Stimulated activated naive CD8-positive, alpha-beta T cell treated with anti-CD3 and anti-CD28 coated beads, Interleukin-15, amount 100 ng/mL, for 72 hours (primary cell): ENCODE measurements around the gene PCBD1.
"Not testable (repeated sequence)": the region's sequence is repeated elsewhere in the genome, so short reads cannot be mapped to it uniquely, and the experiment has no call there.

Experiments
- ATAC-seq: fragments of 150-1000 bp; cut with Tn5 transposase; 2 replicates; pipeline ENCODE4 v1.10.0; 2021; ENCODE audit warnings: mild to moderate bottlenecking, moderate library complexity
- DNase-seq, 2 donors: peaks; one replicate each; pipeline ENCODE4 v3.0.0; 2021 to 2022
- H3K27ac Mint-ChIP-seq, 2 donors: one replicate each; pipeline ENCODE4 v1.8.0; 2022; ENCODE audit warnings: mild to moderate bottlenecking in 2 of 2, mixed read lengths in 2 of 2, moderate library complexity in 2 of 2
- H3K27me3 Mint-ChIP-seq: one replicate; pipeline ENCODE4 v1.8.0; 2022; ENCODE audit warnings: mixed read lengths
- H3K4me1 Mint-ChIP-seq: one replicate; pipeline ENCODE4 v1.8.0; 2022; ENCODE audit warnings: mild to moderate bottlenecking, mixed read lengths
- H3K4me3 Mint-ChIP-seq, 2 donors: one replicate each; pipeline ENCODE4 v1.8.0; 2022; ENCODE audit warnings: mild to moderate bottlenecking in 2 of 2, mixed read lengths in 2 of 2, moderate library complexity in 1 of 2
- H3K9me3 Mint-ChIP-seq, 2 donors: one replicate each; pipeline ENCODE4 v1.8.0; 2022; ENCODE audit warnings: mixed read lengths in 2 of 2

Gene PCBD1

DNA sequence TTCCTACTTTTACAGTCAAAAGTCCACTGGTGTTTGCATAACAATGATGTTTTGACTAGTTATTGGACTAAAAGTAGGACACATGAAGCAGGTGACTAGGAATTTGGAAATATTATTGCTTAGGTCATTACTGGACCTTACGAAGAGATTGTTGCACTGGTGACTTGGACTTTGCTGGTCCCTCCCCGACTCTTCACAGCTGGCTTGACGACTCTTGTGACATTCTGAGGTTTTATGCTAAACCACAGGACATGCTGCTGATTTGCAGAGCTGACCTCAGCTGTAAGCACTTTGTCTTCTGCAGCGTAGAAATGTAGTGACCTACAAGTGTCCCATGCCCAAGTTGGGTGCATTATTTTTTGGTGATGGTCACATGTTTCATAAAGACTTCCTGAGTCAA, 21.9 kb downstream of the PCBD1 start:
- Mint-ChIP-seq H3K27ac (no peak overlapping the region), H3K4me3 (no peak overlapping the region), H3K27me3 (no peaks in the 10 kb centered on the region), H3K9me3 (no peaks in the 10 kb centered on the region), H3K4me1 (no peaks in the 10 kb centered on the region)
- ATAC-seq, result no peak
- DNase-seq, result no peak

DNA sequence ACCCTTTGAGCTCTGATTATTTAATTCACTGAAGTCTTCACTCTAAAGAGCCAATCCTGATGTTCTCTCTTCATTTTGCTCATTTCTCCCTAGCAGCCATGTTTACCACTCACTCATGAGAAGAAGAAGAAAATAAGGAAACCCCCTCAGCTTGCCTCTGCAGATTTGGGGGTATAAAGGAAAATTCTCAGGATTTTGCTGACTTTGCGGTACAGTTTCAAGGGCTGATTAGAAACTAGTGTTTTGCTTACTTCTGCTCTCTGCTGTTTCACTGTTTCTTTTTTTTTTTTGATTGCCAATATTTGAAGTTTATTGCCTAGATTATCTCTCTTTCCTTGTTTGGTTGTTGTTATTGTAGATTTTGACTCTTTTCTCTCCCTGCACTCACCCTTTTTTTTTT, 23.4 kb downstream of the PCBD1 start:
- Mint-ChIP-seq H3K4me1 (no peaks in the 10 kb centered on the region), H3K27ac (no peak overlapping the region), H3K27me3 (no peaks in the 10 kb centered on the region), H3K9me3 (no peaks in the 10 kb centered on the region), H3K4me3 (no peak overlapping the region)
- ATAC-seq (no peak), DNase-seq (no peak)

DNA sequence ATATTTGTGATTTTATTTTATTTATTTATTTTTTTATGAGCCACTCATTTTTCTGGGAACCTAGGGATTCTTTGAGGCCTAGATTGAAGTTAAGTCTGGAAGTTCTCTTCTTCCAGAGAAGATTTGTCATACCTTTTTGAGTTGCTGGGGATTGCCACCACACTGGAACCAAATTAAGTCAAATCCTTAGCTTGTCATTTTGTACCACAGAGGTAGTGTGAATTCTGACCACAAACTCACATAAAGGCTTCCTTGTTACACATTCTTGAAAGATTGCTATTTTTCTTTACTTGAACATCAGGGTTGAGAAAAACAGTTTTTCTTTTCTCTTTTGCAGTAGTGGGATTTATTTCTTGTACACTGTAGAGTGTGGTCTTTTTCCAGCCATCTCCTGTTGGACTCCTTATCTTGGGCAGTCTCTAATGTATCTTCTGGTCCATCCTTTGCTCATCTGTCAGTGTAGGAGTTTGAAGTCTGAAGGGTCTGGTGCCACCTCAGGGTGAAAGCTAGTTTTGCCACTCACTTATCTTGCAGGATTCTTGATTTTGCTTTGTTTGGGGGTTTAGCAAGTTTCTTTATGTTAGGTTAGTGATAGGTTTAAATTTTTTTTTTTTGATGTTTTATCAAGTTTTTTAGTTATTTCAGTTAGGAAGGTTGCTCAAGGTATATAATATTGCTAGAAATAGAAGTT, 24.8 kb downstream of the PCBD1 start:
- no peaks in the 10 kb centered on the region for H3K27me3 Mint-ChIP-seq
- DNase-seq, result no peak
- no peaks in the 10 kb centered on the region for H3K4me1 Mint-ChIP-seq
- no peak overlapping the region for H3K27ac Mint-ChIP-seq
- H3K9me3 Mint-ChIP-seq, result no peaks in the 10 kb centered on the region
- no peak overlapping the region for H3K4me3 Mint-ChIP-seq
- peak; percentile 61 for ATAC-seq

DNA sequence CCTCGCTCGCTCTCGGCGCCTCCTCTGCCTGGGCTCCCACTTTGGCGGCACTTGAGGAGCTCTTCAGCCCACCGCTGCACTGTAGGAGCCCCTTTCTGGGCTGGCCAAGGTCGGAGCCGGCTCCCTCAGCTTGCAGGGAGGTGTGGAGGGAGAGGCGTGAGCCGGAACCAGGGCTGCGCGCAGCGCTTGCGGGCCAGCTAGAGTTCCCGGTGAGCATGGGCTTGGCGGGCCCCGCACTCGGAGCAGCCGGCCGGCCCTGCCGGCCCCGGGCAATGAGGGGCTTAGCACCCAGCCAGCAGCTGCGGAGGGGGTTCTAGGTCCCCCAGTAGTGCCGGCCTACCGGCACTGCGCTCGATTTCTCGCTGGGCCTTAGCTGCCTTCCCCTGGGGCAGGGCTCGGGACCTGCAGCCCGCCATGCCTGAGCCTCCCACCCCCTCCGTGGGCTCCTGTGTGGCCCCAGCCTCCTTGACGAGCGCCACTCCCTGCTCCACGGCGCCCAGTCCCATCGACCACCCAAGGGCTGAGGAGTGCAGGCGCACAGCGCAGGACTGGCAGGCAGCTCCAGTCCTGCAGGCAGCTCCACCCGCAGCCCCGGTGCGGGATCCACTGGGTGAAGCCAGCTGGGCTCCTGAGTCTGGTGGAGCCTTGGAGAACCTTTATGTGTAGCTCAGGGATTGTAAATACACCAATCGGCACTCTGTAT, 26.7 kb downstream of the PCBD1 start:
- H3K9me3 Mint-ChIP-seq, H3K27ac Mint-ChIP-seq, H3K27me3 Mint-ChIP-seq, H3K4me1 Mint-ChIP-seq, ATAC-seq, DNase-seq, H3K4me3 Mint-ChIP-seq: not testable (repeated sequence)

DNA sequence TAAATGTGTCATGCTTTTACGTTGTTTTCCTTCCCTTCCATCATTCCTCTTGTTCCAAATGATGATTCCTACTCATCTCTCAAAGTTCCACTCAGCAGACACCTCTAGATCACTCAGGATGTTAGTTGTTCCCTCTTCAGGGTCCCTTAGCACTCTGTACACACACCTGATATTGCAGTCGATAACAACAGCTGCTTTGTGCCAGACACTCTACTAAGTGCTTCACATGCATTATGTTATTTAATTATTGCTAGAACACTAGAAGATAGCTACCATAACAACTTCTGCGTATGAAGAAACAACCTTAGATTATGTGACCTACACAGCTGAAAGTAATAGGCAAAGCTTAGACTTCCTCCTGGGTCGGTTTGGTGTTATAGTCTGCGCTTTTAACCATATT, 29.6 kb downstream of the PCBD1 start:
- ATAC-seq (no peak), DNase-seq (no peak)
- Mint-ChIP-seq H3K9me3 (no peaks in the 10 kb centered on the region), H3K27ac (no peak overlapping the region), H3K4me3 (no peak overlapping the region), H3K4me1 (peaks cover 10% of the 10 kb centered on the region), H3K27me3 (no peaks in the 10 kb centered on the region)

DNA sequence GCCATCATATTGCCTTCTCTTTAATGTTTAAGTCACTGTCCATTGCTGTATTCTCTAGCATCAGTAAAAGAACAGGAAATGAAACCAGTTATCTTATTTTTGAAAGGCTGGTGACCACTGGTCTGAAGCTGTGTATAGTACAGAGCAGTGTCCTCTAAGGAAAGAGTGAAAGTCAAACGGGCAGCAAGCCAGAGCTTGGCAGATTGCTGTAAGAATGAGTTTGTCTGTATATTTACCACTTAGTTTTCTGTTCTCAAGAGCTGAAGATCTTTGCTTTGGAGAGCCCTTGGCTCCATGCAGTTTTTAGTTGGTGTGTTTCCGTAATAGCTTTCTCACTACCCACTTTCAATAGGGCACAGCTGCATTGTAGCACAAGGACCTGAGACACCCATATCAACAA, 31.9 kb downstream of the PCBD1 start:
- Mint-ChIP-seq H3K27me3 (no peaks in the 10 kb centered on the region), H3K4me3 (no peak overlapping the region), H3K27ac (peak overlapping the region in 1 of 2 donors; percentile 67), H3K9me3 (no peaks in the 10 kb centered on the region), H3K4me1 (peaks cover 10% of the 10 kb centered on the region)
- no peak for ATAC-seq
- no peak for DNase-seq

DNA sequence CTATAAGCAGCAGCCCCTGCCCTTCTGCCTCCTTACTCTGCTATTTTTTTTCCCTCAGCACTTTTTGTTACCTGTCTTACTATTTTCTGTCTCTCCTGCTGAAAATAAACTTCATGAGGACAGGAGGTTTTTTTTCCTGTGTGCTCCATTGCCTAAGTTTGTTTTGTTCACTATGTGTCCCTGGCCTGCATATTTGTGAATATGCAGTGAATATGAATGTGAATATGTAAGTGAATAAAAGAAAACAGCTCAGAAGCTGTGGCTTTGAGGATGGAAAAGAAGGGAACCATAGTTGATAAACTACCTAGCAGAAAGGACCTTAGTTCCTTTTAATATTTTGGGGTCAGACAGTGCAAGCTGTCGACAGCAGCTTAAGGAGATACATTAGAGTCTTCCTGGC, 34.9 kb downstream of the PCBD1 start:
- Mint-ChIP-seq H3K27ac (no peak overlapping the region), H3K4me3 (no peak overlapping the region), H3K9me3 (no peaks in the 10 kb centered on the region), H3K4me1 (peaks cover 22% of the 10 kb centered on the region), H3K27me3 (no peaks in the 10 kb centered on the region)
- no peak for DNase-seq
- no peak for ATAC-seq

DNA sequence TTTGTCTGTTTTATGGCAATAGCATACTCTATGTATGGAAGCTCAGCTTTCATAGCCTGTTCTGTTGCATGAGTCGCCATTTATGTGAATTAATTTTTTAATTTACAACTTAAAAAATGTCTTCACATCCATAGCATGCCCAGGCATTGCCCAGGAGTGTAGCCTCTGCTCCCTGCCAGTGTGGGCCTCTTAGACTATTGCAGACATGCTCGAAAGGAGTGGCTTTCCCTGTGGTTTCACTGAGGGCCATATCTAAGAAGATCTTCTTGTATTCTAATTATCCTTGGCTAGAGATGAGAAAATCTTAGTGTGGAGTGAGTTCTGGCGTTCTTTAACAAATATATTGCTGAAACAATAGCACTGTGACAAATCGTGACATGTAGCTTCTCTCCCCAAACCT, 35.3 kb downstream of the PCBD1 start:
- ATAC-seq, result no peak
- H3K27me3 Mint-ChIP-seq, result no peaks in the 10 kb centered on the region
- no peaks in the 10 kb centered on the region for H3K9me3 Mint-ChIP-seq
- no peak overlapping the region for H3K27ac Mint-ChIP-seq
- H3K4me1 Mint-ChIP-seq, result peaks cover 23% of the 10 kb centered on the region
- DNase-seq, result no peak
- no peak overlapping the region for H3K4me3 Mint-ChIP-seq

DNA sequence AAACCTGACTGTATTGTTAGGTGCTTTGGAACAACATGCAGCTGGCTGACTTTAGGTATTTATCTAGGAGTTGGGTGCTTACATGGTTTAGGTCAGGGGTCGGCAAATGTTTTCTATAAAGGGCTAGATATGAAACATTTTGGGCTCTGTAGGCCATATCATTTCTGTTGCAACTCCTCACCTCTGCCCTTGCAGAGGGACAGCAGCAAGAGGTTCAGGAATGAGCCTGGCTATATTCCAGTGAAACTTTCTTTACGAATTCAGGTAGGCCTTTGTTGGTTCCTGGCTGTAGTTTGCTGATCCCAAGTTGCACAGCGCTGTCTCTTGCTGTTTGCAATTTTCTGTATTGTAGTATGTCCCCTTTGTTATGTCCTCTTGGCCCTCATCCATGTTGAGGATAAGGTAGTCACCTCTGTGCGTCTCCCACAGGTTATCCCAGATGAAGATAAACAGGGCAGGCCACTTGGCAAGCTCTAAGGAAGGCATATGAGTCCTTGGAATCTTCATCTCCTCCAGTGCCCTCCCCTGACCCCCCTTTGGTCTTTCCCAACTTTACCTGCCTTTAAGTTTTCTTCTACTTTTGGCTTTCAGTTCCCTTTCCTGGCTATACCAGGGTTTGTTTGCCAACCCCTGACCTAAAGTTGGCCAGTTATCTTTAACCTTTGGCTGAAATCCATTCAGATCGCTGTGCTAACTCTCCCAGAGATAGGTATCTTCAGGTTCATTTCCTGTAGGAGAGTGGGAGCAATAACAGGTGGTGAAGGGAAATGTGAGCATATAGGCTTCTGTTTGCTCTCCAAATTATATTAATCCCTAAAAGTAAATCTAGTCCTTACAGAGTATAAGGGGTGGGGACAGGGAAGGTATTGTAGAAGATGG, 36.5 kb downstream of the PCBD1 start:
- peaks cover 26% of the 10 kb centered on the region for H3K4me1 Mint-ChIP-seq
- no peak for ATAC-seq
- no peaks in the 10 kb centered on the region for H3K9me3 Mint-ChIP-seq
- no peak overlapping the region for H3K27ac Mint-ChIP-seq
- H3K27me3 Mint-ChIP-seq, result no peaks in the 10 kb centered on the region
- no peak overlapping the region for H3K4me3 Mint-ChIP-seq
- no peak for DNase-seq

DNA sequence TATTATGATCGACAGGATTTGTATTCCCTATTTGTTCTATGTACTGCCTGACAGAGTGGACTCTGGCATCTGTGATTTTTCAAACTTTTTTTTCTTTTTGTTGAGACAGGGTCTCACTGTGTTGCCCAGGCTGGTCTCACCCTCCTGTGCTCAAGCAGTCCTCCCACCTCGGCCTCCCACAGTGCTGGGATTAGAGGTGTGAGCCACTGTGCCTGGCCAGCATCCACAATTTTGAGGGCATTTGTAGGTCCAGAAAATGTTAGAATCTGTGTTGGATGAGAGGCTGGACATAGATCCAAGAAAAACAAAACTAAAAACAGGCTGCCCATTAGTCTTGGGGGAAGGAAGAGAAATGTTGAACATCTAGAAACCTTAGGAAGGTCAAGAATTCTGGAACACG, 38.3 kb downstream of the PCBD1 start:
- Mint-ChIP-seq H3K27ac (no peak overlapping the region), H3K4me1 (peaks cover 21% of the 10 kb centered on the region), H3K4me3 (no peak overlapping the region), H3K27me3 (no peaks in the 10 kb centered on the region), H3K9me3 (no peaks in the 10 kb centered on the region)
- DNase-seq (no peak), ATAC-seq (no peak)

DNA sequence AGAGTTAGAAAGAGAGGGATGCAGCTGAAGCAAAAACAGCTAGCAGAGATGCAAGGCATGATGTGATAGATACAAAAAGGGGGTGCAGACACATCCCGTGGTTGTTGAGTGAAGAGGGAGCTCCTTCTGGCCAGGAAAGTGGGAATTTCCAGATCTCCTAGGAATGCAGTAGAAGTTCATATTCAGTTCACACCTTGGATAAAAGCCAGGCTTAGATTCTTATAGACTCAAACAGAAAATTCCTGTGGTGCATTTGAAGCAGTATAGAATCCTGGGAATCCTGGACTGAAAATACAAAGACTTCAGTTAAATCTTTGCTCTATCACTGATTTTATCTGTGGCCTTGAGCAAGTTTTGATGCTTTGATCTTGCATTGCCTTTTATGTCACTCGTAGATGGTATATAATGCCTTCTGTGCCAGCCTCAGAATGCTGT, 38.8 kb downstream of the PCBD1 start:
- Mint-ChIP-seq H3K9me3 (no peaks in the 10 kb centered on the region), H3K4me1 (peaks cover 21% of the 10 kb centered on the region), H3K27ac (no peak overlapping the region), H3K27me3 (no peaks in the 10 kb centered on the region), H3K4me3 (no peak overlapping the region)
- ATAC-seq, result no peak
- no peak for DNase-seq

DNA sequence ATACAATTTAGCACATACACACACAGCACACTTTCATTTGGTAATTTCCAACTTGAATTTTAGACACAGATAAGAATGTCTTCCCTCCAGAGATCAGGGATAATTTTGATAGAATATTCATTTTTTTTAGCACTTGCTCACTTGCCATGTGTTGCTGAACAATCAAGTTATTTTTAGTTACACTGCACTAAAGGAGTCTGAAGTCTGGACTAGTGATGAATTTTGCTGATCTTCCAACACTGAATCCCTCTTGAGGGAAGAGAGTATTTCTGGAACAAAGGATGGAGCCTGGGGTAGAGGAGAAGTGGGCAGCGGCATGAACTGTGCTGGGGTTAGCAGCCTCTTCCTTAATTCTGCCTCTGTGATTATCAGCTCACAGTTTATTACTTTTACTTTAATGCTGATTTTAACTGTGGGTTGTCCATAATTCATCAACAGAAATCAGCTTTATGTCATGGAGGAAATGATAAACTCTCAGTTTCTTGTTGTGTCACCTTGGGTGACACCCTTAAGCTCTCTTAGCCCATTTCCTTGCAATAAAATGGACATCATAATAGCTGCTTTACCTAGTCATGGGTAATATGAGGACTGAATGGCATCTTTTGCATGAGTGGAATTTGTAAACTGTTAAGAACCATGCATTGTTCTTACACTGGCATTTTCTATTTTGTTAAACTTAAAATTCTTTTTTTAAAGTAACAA, 40.6 kb downstream of the PCBD1 start:
- peaks cover 21% of the 10 kb centered on the region for H3K4me1 Mint-ChIP-seq
- peak overlapping the region; percentile 12 to 40 for H3K4me3 Mint-ChIP-seq
- ATAC-seq (peak; percentile 98), DNase-seq (no peak)
- no peaks in the 10 kb centered on the region for H3K9me3 Mint-ChIP-seq
- peak overlapping the region; percentile 81 to 87 for H3K27ac Mint-ChIP-seq
- H3K27me3 Mint-ChIP-seq, result no peaks in the 10 kb centered on the region

DNA sequence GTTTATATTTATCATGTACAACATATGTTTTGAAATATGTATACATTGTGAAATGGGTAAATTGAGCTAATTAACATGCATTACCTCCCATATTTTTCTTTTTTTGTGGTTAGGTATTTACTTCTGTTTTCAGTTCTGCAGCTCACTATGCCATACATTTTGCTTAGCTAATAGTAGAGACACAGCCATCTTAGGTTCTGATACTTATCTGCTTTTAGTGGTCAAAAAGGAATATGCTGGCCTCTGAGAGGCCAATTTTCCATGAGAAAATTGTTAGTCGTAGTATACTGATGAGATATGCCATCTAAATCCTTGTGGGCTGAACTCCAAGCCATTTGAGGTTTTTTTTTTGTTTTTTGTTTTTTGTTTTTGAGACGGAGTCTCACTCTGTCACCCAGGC, 41.6 kb downstream of the PCBD1 start:
- Mint-ChIP-seq H3K27me3 (no peaks in the 10 kb centered on the region), H3K27ac (no peak overlapping the region), H3K4me3 (no peak overlapping the region), H3K9me3 (no peaks in the 10 kb centered on the region), H3K4me1 (peaks cover 21% of the 10 kb centered on the region)
- DNase-seq (no peak), ATAC-seq (no peak)

DNA sequence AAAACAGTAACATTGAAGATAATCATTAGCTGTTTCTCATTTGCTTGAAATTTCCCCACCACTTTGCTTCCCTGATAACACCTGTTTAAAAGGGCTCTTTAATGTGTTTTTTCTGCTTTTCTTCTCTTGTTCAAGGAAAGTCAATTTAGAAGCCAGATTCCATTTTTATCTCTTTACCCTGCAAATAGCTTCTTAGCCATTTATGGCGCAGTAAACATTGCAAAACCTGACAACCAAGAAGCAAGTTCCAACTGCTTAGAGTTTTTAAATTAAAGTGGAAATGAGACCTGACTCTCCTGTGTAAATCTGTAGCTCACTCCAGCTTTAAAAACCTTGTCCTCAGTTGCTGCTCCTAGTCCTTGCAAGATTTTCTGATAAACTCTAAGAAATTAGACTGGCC, 42.5 kb downstream of the PCBD1 start:
- no peak overlapping the region for H3K4me3 Mint-ChIP-seq
- no peak overlapping the region for H3K27ac Mint-ChIP-seq
- no peak for DNase-seq
- H3K9me3 Mint-ChIP-seq, result no peaks in the 10 kb centered on the region
- no peak for ATAC-seq
- peaks cover 29% of the 10 kb centered on the region for H3K4me1 Mint-ChIP-seq
- no peaks in the 10 kb centered on the region for H3K27me3 Mint-ChIP-seq

DNA sequence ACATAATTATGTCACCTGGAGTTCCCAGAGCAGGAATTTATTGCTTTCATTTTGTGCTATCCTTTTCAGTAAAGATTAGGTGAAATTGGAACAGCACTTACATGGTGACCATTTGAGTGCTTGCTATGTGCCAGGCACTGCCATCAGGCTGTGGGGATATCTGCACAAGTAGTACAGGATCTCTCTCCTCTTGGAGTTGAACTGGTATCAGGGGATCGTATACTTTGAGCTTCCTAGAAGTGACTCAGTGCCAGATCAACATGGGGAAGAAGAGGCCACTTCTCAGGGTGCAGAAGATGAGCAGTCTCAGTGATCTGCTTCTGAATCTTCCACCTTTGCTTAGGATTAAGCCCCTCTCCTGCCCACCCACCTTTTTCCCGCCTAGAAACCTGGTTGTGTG, 43.1 kb downstream of the PCBD1 start:
- Mint-ChIP-seq H3K9me3 (no peaks in the 10 kb centered on the region), H3K4me1 (peaks cover 34% of the 10 kb centered on the region), H3K27ac (no peak overlapping the region), H3K27me3 (no peaks in the 10 kb centered on the region), H3K4me3 (no peak overlapping the region)
- ATAC-seq, result no peak
- DNase-seq, result no peak
